CD4-positive, alpha-beta T cell treated with Interleukin-10 for 1 hour (primary cell): ENCODE results near the gene BLOC1S5.
A peak's percentile ranks its signal among the peaks of the same experiment; 100 is the strongest.
"Not testable (repeated sequence)": the region's sequence is repeated elsewhere in the genome, so short reads cannot be mapped to it uniquely, and the experiment has no call there.

Source experiments
- DNase-seq: peaks from one replicate; pipeline ENCODE4 v3.0.0-alpha.2; 2020

BLOC1S5 gene

DNA sequence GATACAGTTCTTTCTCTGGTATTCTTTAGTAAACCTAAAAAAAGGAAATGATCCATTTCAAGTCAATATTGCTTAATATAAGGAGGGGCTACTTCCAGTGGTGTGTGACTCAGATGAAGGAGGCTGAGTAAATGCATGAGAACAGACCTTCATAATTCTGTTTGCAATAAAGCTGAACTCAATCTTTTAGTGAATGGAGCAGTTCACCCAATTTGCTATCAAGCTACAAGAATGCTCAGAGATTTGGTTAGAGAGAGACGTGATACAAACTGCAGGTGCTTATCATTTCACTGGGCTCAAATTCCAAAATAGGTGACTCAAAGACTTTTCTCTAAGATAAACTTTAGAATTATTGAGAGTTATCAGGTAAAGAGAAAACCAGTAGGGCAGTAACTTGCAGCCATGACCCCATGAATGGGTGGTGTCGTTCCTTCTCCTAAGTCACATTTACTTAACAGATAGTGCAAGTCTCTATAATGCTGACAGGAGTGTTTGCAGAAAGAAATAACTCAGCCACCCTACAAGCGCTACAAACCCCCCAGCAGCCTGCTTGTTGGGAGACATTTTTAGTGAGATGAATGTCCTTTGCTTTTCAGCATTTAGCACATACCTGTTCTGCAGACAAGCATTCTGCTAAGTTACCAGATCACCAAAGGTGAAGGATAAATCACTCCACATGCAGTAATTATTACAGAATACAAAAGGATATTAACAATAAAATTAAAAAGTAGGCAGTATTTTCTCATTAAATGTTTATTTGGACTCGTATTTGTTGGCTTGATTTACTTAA, 16.4 kb upstream of the BLOC1S5 start:
- no peak for DNase-seq

DNA sequence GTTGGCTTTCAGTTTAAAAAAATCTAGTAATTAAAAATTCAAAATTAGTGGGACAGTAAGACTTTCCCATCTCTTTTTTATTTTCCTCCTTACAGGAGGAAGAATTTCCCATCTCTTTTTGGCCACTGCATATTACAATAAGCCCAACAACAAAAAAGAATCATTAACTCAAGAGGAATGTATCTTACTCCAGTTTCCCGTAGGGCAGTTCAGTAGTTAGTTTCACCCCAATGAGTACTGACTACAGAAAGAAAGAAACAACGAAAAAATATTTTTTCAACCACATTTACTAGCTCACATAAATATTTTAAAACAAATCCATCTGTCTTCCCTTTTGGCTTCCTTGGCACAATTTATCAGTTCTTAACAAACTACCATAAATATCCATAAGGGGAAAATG, 14.9 kb upstream of the BLOC1S5 start:
- DNase-seq, result no peak

- DNase-seq, result no peak
These were observed 13.8 kb upstream of the BLOC1S5 start for GRCh38 chr6:8077991-8078390.

DNA sequence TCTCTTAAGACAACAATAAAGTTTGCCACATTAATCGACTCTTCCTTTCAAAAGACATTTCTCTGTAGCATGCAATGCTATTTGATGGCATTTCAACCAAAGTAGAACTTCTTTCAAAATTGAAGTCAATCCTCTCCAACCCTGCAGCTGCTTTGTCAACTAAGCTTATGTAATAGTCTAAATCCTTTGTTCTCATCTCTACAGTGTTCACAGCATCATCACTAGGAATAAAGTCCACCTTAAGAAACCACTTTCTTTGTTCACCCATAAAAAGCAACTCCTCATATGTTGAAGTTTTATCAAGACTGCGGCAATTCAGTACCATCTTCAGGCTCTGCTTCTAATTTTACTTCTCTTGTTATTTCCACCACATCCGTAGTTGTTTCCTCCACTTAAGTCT, 11.5 kb upstream of the BLOC1S5 start:
- no peak for DNase-seq

GRCh38 chr6:8075185-8075584, 11.0 kb upstream of the BLOC1S5 start:
- DNase-seq, result no peak

- no peak for DNase-seq
These were observed 10.0 kb upstream of the BLOC1S5 start for GRCh38 chr6:8074213-8074612.

DNA sequence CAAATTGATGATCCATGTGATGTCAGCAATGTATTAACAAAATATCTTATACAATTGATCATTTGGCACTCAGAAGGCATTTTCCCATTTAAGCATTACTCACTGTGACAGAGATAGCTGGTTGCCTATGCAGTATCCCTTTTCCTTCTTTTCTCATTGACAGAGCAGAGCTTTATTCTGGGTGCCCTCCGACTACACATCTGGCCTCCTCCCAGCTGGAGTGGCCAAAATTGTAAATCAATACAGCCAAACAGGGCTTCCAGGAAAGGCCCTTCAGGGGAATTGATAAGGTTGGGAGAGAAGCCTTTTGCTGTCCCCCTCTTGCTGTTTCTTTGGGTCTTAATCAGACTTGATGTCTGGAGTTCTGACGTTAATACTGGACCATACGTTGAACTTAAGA, 9.6 kb upstream of the BLOC1S5 start:
- DNase-seq, result no peak

GRCh38 chr6:8070718-8071117, 6.5 kb upstream of the BLOC1S5 start:
- DNase-seq, result no peak

- no peak for DNase-seq
These were observed 5.6 kb upstream of the BLOC1S5 start for GRCh38 chr6:8069631-8070284.

GRCh38 chr6:8069151-8069550, 5.0 kb upstream of the BLOC1S5 start:
- no peak for DNase-seq

GRCh38 chr6:8066108-8066507, 1.9 kb upstream of the BLOC1S5 start:
- no peak for DNase-seq

DNA sequence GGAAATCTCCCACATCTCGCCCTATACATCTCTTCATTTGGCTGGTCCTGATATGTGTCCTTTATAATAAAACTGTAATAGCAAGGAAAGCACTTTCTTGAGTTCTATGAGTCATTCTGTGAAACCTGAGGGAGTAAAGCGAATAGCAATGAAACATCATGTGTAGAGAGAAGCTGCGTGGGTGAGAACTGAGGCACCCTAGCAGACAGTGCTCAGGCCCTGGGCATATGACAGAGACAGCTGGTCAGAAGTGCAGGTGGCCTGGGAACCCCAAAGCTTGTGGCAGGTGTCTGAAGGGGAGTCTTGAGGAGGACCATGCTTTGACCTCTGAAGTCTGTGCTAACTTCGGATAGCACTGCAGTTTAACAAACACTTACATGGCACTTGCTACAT, 1.3 kb upstream of the BLOC1S5 start:
- no peak for DNase-seq

GRCh38 chr6:8064638-8065518, 689 bp upstream of the BLOC1S5 start:
- no peak for DNase-seq

DNA sequence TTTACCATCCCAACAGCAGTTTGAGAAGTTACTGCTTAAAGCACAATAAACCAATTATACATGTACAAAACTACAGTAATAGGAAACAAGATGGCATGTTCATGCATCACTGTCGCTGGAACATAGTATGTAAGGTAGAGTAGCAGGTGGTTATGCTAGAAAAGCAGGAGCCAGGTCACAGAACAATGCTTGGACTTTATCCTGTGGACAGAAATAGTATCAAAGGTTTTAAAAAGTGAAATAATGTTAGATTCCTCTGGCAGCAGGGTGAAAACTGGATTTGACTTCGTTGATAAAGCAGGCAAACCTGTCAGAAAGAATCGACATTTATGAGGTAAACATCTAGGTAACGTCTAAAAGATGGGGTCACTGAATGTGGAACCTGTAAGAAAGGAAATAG, 2.5 kb downstream of the BLOC1S5 start:
- no peak for DNase-seq

DNA sequence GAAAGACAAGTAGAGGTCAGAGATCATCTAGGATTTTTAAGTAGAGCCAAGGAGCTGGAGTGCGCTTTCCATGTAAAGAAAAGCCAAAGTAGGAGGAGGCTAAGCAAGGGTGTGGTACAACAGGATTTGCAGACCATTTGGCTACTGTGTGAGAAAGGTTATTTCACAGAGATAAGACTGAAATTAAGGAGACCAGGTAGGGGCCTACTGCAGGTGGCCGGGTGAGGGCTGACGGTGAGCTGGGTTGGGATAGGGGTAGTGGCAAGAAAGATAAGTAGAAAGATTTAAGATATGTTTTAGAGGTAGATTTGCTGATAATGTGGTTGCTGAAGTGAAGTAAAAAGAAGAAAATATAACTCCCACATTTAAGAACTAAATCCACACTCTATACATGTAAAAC, 3.8 kb downstream of the BLOC1S5 start:
- no peak for DNase-seq

GRCh38 chr6:8059129-8059528, 5.1 kb downstream of the BLOC1S5 start:
- DNase-seq, result peak; percentile 15

GRCh38 chr6:8057793-8058192, 6.4 kb downstream of the BLOC1S5 start:
- no peak for DNase-seq

DNA sequence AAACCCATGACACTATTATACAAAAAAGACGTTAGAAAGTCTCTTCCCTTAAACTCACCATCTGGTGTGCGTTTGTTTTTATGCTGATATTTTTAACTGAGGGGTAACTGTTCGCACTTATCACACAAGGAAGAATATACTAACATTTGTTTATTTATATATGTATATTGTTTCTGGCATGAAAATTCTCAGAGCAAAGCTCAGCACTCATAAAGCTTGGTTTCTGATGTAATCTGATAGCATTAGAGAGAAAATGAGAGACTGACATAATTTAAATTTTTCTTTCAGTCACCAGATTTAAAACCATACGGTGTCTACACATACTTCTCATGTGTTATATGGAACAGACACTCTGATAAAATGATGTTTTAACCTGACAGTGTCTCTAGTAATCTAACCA, 6.9 kb downstream of the BLOC1S5 start:
- DNase-seq, result no peak

GRCh38 chr6:8054276-8054675, 9.9 kb downstream of the BLOC1S5 start:
- no peak for DNase-seq

GRCh38 chr6:8047541-8048292, 16.5 kb downstream of the BLOC1S5 start:
- DNase-seq, result no peak

GRCh38 chr6:8045769-8046168, 18.4 kb downstream of the BLOC1S5 start:
- not testable (repeated sequence) for DNase-seq

DNA sequence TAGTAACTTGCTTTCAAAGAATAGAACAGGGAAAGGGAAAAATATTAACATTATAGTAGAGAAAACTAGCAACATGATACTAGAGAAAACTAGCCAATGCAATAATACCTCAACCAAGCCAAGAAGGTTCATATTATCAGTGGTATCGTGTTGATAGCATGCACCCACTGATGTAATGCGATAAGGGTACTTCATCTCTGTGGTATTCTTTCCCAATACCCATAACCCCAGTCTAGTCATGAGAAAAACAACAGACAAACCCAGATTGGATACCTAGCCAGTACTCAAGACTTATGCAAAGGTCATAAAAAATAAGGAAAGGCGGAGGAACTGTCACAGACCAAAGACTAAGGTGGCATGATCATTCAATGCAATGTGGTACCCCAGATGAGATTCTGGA, 21.0 kb downstream of the BLOC1S5 start:
- no peak for DNase-seq
